MCF 10A (cell line): ENCODE results near the gene PSAP. TPM values are rescaled to one million over a fixed set of nuclear protein-coding genes. Genes with fewer than 3 reads are reported as not detected.
A peak's percentile ranks its signal among the peaks of the same experiment; 100 is the strongest.

Experiments used
- BruUV-seq: library from RNA; stranded (reverse); fragments of 400-500 nt; replicated peaks from 2 replicates; lab custom pipeline; 2021; lab: Mats Ljungman, UMichigan
- CTCF ChIA-PET: fragments of 300-600 bp; sonication (Branson Sonifier 250); formaldehyde crosslinking; extraction: SDS; loops from one replicate; lab custom pipeline; 2021; ENCODE audit warnings: antibody characterized with exemption, inconsistent platforms; lab: Yijun Ruan, JAX
- POLR2A ChIA-PET: fragments of 300-600, 350-650 bp; sonication (Branson Sonifier 250); formaldehyde crosslinking; extraction: SDS; loops from one replicate; lab custom pipeline; 2020; ENCODE audit warnings: antibody characterized with exemption, inconsistent platforms; lab: Yijun Ruan, JAX
- DNase-seq: peaks from one replicate; pipeline ENCODE4 v3.0.0-alpha.2; 2018; ENCODE audit not compliant: unreplicated experiment
- H3K27ac Mint-ChIP-seq: one replicate; pipeline ENCODE4 v1.8.0; 2022; ENCODE audit warnings: mild to moderate bottlenecking, low read depth, mixed read lengths; ENCODE audit not compliant: unreplicated experiment
- H3K27me3 Mint-ChIP-seq: one replicate; pipeline ENCODE4 v1.8.0; 2022; ENCODE audit warnings: mixed read lengths; ENCODE audit not compliant: insufficient read depth, unreplicated experiment
- H3K36me3 Mint-ChIP-seq: one replicate; pipeline ENCODE4 v1.8.0; 2022; ENCODE audit warnings: mild to moderate bottlenecking, moderate library complexity, mixed read lengths; ENCODE audit not compliant: insufficient read depth, unreplicated experiment
- H3K4me1 Mint-ChIP-seq: one replicate; pipeline ENCODE4 v1.8.0; 2022; ENCODE audit warnings: mixed read lengths; ENCODE audit not compliant: insufficient read depth, unreplicated experiment
- H3K4me3 Mint-ChIP-seq: one replicate; pipeline ENCODE4 v1.8.0; 2022; ENCODE audit warnings: mild to moderate bottlenecking, moderate library complexity, mixed read lengths; ENCODE audit not compliant: unreplicated experiment
- H3K9me3 Mint-ChIP-seq: one replicate; pipeline ENCODE4 v1.8.0; 2022; ENCODE audit warnings: mixed read lengths; ENCODE audit not compliant: unreplicated experiment
- intact Hi-C: fragments of 100-400 bp; cut with micrococcal nuclease; formaldehyde crosslinking; loops from 2 replicates; pipeline ENCODE4 v1.14.1; 2022
- total RNA-seq: library from RNA; stranded (reverse); gene quantifications from 2 replicates; pipeline ENCODE4 v1.2.3, GENCODE V29; 2022
- TF ChIP-seq, protein P1 (sequence below): fragments of 200-600 bp; IDR thresholded peaks from one replicate; pipeline ENCODE4 v1.8.0; 2022; ENCODE audit warnings: antibody characterized with exemption, mild to moderate bottlenecking; ENCODE audit not compliant: unreplicated experiment

The PSAP gene
- total RNA-seq, 1 experiment from 2014 or later = 506 TPM

DNA sequence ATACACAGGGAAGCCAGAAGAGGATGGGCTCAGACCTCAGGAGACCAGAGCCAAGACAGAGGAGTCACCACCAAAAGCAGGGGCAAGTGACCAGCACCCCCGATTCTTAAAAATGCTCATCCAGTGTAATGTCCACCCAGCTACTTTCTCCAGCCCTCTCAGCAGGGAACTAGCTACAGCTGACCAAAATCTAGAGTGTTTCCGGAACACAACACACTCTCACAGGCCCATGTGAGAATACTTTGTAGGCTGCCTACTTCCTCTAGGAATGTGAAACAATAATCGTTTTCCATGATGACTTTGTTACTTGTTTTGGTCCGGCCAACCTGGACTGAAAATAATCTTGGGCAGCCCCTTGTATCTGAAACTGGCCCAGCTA, 14.5 kb downstream of the PSAP start:
- no TSS peak for BruUV-seq
- ChIA-PET POLR2A (interaction anchor here (0.7 to 6.5 kb wide), 4 partner anchors 9 to 70 kb away, joined by 3 to 53 read pairs (median 4); partner anchors contain the start of gene PSAP), CTCF (interaction anchor here (1.1 to 2.4 kb wide), 2 partner anchors 60 to 62 kb away, joined by 3 to 9 read pairs; no protein-coding TSS in a partner anchor)
- TF ChIP-seq, protein P1, sequence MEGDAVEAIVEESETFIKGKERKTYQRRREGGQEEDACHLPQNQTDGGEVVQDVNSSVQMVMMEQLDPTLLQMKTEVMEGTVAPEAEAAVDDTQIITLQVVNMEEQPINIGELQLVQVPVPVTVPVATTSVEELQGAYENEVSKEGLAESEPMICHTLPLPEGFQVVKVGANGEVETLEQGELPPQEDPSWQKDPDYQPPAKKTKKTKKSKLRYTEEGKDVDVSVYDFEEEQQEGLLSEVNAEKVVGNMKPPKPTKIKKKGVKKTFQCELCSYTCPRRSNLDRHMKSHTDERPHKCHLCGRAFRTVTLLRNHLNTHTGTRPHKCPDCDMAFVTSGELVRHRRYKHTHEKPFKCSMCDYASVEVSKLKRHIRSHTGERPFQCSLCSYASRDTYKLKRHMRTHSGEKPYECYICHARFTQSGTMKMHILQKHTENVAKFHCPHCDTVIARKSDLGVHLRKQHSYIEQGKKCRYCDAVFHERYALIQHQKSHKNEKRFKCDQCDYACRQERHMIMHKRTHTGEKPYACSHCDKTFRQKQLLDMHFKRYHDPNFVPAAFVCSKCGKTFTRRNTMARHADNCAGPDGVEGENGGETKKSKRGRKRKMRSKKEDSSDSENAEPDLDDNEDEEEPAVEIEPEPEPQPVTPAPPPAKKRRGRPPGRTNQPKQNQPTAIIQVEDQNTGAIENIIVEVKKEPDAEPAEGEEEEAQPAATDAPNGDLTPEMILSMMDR = no peak
- no peak overlapping the region for H3K4me3 Mint-ChIP-seq
- peaks cover 31% of the 10 kb centered on the region for H3K36me3 Mint-ChIP-seq
- peaks cover 56% of the 10 kb centered on the region for H3K4me1 Mint-ChIP-seq
- no peaks in the 10 kb centered on the region for H3K27me3 Mint-ChIP-seq
- H3K27ac Mint-ChIP-seq = peak overlapping the region; percentile 84
- intact Hi-C loops = no loop called here
- DNase-seq = no peak
- no peaks in the 10 kb centered on the region for H3K9me3 Mint-ChIP-seq

DNA sequence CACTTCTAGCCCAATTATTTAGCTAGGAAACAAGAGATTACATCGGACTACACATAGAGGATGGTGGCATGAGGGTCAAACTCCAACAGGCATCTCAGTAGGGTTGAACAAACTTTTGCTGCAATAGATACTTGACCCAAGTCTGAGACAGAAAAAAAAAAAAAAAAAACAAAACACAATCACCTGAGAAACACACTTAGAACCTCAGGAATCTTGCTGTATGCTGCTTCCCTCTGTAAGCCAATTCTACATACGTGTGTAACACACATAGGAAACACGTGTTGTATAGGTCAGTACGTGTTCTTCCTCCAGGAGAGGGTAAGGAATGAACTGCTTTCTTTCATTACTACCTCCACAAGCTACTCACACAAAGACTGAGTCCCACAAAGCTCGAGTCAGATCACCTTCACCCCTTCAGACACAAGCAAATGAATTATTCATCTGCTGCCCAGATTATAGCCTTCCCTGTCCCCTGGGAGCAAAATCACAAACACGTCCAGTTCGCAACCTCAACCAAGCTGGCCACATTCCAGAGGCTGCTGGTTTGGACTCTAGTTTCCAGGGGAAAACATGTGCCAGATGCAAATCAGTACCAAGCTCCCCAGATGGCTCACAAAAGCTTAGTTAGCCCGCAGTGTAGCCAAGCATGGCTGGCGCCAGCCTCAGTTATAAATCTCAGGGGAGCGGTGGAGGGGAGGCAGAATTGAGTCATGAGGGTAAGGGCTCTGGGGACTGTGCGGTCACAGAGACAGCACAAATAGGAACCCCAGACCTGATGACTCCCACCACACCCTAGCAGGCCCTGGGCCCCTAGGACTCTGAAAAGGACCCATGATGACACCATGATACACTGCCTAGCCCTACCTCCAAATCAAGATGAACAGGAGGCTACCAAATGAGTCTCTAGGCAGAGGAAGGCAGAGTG, 15.1 kb downstream of the PSAP start:
- Mint-ChIP-seq H3K4me3 (no peak overlapping the region), H3K27ac (peak overlapping the region; percentile 84), H3K36me3 (peaks cover 37% of the 10 kb centered on the region), H3K27me3 (no peaks in the 10 kb centered on the region), H3K9me3 (no peaks in the 10 kb centered on the region), H3K4me1 (peaks cover 58% of the 10 kb centered on the region)
- TF ChIP-seq, protein P1 = no peak
- no TSS peak for BruUV-seq
- CTCF ChIA-PET = interaction anchor here (0.5 to 2.4 kb wide), 5 partner anchors 60 to 1323 kb away, joined by 3 to 9 read pairs (median 4); no protein-coding TSS in a partner anchor
- POLR2A ChIA-PET = interaction anchor here (0.7 to 6.5 kb wide), 3 partner anchors 10 to 584 kb away, joined by 4 to 53 read pairs (median 4); partner anchors contain the start of gene PSAP
- DNase-seq = peak; percentile 69
- intact Hi-C loops = no loop called here

DNA sequence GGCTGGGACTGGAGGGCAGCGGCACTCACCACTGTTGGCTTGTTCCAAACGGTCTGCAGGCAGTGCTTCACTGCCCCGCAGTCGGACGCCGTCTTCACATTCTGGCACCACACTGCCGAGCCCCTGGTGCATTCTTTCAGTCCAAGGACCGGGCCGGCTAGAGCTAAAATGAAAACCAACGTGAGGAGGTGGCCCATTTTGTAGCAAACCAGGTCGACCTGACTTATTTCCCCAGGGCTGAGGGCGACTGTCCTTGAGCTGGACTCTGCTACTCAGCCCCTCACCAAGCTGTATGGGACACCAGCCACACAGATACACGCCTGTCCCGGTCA, 16.7 kb downstream of the PSAP start:
- H3K4me3 Mint-ChIP-seq = no peak overlapping the region
- H3K4me1 Mint-ChIP-seq = peaks cover 46% of the 10 kb centered on the region
- H3K27me3 Mint-ChIP-seq = no peaks in the 10 kb centered on the region
- no TSS peak for BruUV-seq
- ChIA-PET POLR2A (interaction anchor here (1.2 kb wide), 1 partner anchor 37 kb away, joined by 4 read pairs; no protein-coding TSS in a partner anchor), CTCF (interaction anchor here (0.5 to 0.9 kb wide), 2 partner anchors 62 to 508 kb away, joined by 3 to 6 read pairs; no protein-coding TSS in a partner anchor)
- H3K9me3 Mint-ChIP-seq = no peaks in the 10 kb centered on the region
- peaks cover 54% of the 10 kb centered on the region for H3K36me3 Mint-ChIP-seq
- TF ChIP-seq, protein P1 = no peak
- DNase-seq = no peak
- intact Hi-C loops = no loop called here
- H3K27ac Mint-ChIP-seq = no peak overlapping the region
